Posterior vena cava (tissue), 2 donors: Measurements from ENCODE around the gene ATG2B. TPM values are rescaled to one million over a fixed set of nuclear protein-coding genes. Genes with fewer than 3 reads are reported as not detected.
"Not testable (repeated sequence)": the region's sequence is repeated elsewhere in the genome, so short reads cannot be mapped to it uniquely, and the experiment has no call there.

ENCODE experiments used
- DNase-seq: peaks from one replicate; pipeline ENCODE4 v3.0.0-alpha.2; 2020; ENCODE audit warnings: low spot score
- intact Hi-C, 2 donors: fragments of 100-400 bp; cut with DNase I; formaldehyde crosslinking; loops; one replicate each; pipeline versions ENCODE4 v1.14.1 to v1.14.2; 2022 to 2023
- total RNA-seq, 2 donors: library from RNA; stranded (reverse); fragmentation: NEBNext Ultra II Directional; extraction: Animal tissue kit (Norgen Biotek cat#: 25700); gene quantifications; one replicate each; pipeline ENCODE4 v1.2.1, GENCODE V29; 2021
- donor health status: DM: yes; HTN: yes; CAD: no.
- donor health status: DM: yes; HTN: yes; CAD: no.

Gene ATG2B
- total RNA-seq, 2 donors from 2014 or later, result 20.6 to 22.6 TPM

DNA sequence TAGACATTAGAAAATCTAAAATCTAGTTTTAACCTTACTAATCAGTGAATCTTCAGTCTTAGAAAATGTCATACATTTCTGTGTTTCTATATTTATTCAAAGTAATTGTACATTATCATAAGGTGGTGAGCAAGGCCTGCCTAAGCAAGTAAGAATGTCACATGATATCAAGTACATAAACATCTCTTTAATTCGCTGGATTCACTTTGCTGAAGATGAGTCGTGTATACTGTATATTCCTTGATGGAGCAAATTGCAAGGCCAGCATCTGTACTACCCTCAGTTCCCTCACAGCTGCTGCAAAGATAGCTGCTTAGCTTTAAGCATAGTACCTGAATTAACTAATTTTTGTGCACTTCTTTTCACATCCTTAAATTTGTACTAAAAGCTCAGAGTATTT lies 20.3 kb upstream of the ATG2B start:
- intact Hi-C loops, result no loop called here
- no peak for DNase-seq

DNA sequence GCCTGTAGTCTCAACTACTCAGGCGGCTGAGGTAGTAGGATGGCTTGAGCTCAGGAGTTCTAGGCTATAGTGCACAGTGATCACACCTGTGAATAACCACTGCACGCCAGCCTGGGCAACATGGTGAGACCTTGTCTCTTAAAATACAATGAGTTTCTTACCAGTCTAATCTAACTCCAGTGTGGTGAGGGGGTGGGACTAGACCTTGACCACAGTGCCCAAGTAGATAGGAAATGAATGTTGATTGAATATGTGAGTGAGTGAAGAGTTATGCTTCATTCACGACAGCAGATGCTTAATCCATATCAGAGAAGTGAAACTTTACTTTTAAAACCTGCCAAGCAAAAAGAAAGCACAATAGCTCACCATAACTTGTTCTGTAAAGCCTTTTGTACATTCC lies 17.6 kb upstream of the ATG2B start:
- DNase-seq, result no peak
- intact Hi-C loops, result no loop called here

DNA sequence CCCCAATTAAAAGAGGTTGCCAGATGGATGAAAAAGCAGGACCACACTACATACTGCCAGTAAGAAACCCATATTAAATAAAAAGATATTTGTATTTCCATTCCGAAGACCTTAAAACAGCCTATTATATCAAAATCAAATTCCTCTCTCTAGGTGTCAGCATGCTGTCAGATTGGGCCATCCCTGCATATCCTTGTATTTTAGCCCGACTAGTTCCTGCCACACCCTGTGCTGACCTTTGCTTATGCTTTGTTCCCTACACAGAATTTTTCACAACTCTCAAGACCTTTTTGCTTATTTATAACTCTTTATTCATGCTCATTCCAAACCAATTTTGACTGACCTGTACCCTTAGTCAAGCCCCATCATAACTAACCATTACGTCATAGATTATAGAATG lies 13.0 kb upstream of the ATG2B start:
- intact Hi-C loops, result no loop called here

DNA sequence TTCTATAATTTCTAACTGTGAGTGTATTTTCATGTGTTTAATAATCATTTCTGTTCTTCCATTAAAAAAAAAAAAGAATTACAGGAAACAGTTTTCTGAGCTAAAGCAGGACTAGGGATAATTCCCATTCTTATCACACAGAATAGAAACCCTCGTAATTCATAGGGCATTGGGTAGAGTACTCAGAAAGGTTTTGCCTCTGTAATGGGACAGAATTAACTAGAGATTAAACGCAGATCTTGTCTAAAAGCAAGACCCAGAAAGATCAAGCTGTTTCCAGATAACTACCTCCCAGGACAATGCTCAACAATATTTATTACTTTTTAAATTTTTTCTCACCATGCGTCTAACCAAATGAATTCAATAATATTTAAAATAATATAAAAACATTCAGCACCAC lies 10.4 kb upstream of the ATG2B start:
- DNase-seq, result no peak
- intact Hi-C loops, result no loop called here

More for the DNA sequence above, 13.0 kb upstream of the ATG2B start:
- DNase-seq, result no peak

DNA sequence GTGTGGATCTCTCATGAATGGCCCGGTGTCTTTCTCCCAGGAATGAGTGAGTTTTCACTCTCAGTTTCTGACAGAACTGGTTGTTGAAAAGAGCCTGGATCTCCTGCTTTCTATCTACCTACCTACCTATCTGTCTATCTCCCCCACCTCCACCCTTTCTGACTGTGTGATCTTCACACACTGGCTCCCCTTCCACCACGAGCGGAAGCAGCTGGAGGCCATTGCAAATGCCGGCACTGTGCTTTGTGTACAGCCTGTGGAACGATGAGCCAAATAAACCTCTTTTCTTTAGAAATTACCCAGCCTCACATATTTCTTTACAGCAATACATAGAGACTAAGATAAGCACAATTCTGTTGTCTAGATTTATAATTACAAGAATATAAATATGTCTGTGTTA lies 7.4 kb upstream of the ATG2B start:
- no peak for DNase-seq
- intact Hi-C loops, result no loop called here

DNA sequence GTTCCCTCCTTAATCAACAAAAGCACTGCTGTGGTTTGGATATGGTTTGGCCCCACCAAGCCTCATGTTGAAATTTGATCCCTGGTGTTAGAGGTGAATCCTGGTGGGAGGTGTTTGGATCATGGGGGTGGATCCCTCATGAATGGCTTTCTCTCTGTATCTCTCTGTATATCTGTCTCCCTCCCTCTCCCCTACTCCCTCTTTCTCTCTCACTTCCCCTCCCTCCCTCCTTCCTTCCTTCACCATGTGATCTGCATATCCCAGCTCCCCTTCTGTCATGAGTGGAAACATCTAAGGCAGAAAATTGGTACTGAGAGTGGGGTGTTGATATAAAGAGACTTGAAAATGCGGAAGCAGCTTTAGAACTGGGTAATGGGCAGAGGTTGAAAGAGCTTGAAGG lies 5.4 kb upstream of the ATG2B start:
- DNase-seq, result no peak
- intact Hi-C loops, result no loop called here

DNA sequence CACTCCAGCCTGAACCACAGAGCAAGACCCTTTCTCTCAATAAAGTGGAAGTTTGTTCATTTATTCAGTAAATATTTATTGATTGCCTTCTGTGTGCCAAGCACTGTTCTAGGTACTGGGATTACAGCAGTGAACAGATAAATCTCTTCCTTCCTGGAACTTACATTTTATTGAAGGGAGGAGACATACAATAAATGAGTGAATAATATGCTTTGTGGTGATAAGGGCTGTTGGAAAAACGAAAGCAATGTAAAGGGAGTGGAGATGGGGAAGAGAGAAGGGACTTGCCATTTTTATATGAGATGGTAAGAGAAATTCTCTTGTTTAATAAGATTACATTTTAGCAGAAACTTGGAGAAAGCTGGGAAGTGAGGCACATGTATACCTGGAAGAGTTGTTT lies 1.8 kb upstream of the ATG2B start:
- intact Hi-C loops, result no loop called here
- no peak for DNase-seq

DNA sequence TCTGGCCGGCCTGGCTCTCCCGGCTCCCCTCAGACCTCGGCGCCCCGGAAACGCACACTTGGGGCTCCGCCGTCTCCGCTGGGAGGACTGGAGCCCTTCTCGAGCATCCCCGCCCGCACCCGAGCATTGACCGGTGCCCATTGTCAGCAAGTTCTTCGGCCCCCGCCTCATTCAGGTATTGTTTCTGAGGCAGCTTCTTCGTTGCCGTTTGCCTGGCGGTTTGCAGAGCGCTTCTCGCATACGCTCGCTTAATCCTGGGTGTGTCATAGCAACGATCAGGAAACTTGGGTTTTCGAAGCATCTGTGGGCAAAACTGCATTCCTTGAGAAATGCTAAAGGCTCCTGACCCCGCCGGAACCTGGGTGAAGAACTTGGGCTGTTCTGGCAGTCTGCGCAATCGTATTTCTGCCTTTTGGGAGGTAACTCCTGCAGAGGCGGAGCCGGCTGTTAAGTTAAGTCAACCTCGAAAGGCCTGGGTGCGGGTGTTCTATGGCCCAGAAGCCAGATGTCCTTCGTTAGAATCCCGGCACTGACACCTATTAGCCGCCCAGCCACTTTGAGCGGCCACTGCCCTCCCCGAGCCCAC lies 703 bp upstream of the ATG2B start:
- DNase-seq, result no peak
- intact Hi-C loops, result no loop called here

DNA sequence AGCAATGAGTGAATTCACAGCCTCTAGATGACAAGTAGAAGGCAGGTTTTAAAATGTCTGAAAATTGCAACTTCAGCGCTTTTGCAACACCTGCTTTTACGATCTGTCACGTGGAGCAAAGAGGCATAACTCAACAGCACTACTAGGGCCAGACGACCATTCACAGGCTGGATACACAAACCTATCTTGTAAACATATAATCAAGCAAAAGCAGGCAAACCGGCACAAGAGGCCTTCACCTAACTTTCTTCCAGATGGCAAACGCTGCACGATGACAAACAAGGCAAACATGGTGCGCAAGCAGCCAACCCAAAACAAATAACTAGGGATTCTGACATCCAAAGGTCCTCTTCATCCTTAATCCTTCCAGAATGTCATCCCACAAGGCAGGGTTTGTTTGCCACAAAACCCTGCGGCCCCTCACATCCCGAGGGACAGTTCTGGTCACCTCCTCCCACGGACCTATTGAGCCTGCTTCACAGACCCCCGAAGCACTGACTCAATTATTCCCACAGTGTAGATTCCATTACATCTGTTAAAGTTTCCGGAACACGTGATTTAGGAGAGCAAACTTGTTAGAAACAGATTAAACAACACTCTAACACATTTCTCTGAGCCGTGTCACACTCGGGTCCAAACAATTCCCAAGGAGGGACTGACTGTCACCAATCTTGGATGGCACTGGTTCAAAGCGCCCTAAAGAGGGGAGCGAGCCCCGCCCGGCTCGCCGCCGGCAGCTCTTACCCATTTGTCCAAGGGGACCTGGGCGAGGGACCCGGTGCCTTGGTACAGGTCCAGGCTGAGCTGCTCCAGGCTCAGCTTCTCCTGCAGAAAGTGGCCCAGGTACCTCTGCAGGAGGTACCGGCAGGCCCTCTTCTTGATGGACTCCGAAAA lies 823 bp downstream of the ATG2B start:
- no peak for DNase-seq
- intact Hi-C loops, result no loop called here

DNA sequence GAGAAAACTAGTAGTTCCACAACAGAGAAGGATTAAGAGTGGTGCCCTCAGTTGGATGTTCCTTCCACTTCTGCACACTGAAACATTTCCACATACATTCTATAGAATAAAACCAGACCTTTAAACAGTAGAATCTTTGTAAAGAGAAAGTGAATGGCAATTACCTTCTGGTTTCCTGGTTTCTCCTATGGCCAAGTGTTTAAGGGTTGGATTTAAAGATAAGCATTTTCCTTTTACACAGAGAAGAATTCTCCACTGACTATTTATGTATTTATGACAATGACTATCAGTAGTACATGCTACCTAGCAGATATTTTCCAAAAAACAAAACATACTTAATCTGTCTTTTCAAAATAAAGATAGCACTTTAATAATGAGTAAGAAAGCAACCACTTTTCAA lies 3.2 kb downstream of the ATG2B start:
- intact Hi-C loops, result no loop called here
- no peak for DNase-seq

DNA sequence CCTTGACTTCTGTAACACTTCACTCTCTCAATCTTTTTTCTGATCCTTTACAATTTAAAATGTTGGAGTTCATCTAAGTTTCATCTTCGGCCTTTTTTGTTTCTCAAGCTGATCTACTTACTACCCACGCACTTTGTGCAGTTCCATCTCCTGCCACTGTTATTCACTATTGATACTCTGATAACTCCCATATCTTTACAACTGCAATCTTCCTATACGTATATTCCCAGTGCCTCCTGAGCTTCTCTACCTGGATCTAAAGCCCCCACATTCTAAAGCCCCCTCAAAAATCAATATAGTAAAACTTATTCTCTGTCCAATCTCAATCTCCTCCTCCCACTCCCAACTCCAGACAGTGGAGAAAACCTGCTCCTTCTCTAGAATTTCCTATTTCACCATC lies 5.9 kb downstream of the ATG2B start:
- no peak for DNase-seq
- intact Hi-C loops, result no loop called here

DNA sequence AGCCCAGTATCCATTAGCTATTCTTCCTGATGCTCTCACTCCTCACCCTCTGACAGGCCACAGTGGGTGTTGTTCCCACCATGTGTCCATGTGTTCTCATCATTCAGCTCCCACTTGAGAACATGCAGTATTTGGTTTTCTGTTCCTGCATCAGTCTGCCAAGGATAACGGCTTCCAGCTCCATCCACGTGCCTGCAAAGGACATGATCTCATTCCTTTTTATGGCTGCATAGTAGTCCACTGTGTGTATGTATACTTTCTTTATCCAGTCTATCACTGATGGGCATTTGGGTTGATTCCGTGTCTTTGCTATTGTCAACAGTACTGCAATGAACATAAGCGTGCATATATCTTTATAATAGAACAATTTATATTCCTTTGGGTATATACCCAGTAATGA lies 8.9 kb downstream of the ATG2B start:
- intact Hi-C loops, result no loop called here
- no peak for DNase-seq

DNA sequence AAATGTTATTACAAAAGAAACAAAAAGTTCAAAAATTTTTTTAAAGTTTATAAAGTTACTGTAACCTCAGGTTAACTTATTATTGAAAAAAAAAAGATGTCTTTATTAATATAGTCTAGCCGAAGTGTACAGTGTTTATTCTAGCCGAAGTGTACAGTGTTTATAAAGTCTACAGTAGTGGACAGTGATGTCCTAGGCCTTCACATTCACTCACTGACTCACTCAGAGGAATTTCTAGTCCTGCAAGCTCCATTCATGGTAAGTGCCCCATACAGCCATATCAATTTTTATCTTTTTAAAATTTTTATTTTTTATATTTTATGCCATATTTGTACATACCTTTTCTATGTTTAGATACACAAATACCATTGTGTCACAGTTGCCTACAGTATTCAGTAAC lies 10.4 kb downstream of the ATG2B start:
- intact Hi-C loops, result no loop called here
- DNase-seq, result no peak

DNA sequence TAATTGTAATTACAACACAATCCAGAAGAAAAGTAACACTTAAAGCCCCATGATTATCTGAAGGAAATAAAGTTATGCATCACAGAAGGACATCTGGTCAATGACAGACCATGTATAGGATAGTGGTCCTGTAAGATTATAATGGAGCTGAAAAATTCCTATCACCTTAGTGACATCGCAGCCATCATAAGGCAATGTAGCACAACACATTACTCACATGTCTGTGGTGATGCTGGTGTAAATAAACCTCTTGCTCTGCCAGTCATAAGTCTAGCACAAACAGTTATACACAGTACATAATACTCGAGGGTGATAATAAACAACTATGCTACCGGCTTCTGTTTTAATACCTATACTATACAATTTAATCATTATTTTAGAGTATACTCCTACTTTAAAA lies 11.2 kb downstream of the ATG2B start:
- intact Hi-C loops, result no loop called here
- no peak for DNase-seq

DNA sequence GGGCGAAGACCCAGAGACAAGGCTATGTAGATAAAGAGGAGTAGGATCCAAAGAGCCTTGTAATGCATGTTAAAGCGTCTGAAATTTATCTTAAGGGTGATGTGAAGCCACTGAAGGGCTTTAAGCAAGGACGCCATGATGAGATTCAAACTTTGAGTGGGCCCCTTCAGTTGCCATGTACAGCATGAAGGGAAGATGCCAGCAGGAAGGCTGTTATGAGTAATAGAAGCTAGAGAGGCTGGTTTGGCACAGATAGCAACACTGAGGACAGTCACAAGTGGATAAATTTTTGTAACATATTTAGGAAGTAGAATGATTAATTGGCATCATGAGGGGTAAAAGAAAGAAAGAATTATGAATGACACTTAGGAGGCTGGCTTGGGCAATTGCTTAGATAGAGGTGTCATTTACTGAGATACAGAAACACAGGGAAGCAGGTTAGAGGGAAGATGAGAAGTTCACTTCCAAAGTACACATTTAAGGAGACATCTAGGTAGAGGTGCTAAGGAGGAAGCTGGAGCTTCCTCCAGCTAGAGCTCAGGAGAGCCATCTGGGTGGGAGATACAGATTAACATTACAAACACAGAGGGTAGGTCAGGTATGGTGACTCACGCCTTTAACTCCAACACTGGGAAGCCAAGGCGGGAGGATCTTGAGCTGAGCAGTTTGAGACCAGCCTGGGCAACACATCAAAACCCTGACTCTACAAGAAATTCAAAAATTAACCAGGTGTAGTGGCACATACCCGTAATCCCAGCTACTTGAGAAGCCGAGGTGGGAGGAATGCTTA lies 13.7 kb downstream of the ATG2B start:
- no peak for DNase-seq
- intact Hi-C loops, result no loop called here

DNA sequence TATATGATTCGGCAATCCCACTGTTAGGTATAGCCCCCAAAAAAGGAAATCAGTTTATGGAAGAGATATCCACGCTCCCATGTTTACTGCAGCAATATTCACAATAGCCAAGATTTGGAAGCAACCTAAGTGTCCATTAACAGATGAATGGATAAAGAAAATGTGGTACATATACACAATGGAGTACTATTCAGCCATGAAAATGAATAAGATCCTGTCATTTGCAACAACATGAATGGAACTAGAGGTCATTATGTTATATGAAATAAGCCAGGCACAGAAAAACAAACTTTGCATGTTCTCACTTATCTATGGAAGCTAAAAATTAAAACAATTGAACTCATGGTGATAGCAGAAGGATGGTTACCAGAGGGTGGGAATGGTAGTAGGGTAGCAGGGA lies 15.2 kb downstream of the ATG2B start:
- intact Hi-C loops, DNase-seq: not testable (repeated sequence)

DNA sequence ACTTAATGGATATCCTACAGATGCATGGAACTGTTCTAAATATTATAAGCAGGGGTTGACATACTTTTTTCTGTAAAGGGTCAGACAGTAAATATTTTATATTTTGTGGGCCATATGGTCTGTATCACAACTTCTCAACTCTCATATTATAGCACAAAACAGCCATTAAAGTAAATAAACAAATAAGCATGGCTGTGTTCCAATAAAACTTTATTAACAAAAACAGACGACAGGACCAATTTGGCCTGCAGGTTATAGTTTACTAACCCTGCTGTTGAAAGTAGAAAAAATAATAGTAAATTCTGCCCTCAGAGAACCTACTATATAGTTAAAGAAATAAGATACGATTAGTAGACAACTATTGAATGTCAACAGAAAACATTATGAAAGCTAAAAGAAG lies 17.5 kb downstream of the ATG2B start:
- intact Hi-C loops, result no loop called here
- no peak for DNase-seq

DNA sequence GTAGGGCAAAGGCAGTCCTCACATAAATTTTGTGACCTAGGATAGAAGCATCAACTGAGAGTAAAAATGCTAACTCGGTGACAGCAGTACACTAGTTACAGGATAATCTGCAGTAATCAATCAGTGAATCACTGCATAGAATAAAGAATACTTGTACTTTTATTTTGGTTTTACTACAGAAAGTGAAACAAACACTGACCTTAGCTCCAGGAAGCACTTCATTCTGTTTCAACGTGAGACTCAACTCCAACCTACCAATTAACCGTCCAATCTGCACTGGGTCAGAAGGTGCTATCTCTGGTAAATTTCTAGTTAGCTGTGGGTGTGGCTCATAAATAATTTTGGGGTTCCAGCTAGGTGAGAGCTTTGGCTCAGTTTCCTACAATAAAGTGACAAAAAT lies 21.8 kb downstream of the ATG2B start:
- no peak for DNase-seq
- intact Hi-C loops, result no loop called here

DNA sequence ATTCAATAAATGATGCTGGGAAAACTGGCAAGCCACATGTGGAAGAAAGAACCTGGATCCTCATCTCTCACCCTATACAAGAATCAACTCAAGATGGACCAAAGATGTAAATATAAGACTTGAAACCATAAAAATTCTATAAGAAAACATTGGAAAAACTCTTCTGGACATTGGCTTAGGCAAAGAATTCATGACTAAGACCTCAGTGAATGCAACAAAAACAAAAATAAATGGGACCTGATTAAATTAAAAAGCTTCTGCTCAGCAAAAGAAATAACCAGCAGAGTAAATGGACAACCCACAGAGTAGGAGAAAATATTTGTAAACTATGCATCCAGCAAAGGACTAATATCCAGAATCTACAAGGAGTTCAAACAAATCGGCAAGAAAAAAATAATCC lies 24.6 kb downstream of the ATG2B start:
- DNase-seq, result no peak
- intact Hi-C loops, result no loop called here

DNA sequence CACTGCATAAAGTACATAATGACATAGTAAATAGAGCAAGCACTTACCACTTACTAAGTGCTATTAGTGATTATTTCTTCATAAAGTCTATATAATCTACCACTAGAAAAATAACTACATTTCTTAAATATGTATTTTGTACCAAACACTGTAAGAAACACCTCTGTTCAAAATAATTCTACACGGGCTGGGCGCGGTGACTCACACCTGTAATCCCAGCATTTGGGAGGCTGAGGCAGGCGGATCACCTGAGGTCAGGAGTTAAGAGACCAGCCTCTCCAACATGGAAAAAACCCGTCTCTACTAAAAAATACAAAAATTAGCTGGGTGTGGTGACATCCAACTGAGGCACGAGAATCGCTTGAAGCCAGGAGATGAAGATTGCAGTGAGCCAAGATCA lies 38.9 kb downstream of the ATG2B start:
- no peak for DNase-seq
- intact Hi-C loops, result no loop called here

DNA sequence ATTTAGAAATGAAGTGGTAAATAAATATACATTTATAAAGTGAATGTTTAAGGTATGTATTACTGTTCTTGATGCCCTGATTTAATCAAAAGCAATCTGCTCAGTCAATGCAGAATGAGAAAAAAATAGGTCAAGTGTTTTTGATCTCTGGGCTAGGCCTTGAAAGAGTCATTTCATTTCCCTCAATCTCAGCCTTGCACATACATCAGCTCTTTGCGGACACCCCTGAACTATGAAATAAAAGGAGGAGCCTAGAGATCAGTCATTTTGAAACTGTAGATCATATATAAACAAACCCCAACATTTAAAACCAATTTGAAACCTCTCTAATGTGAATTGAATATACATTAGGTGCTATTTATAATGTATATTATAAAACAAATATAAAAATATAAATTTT lies 42.5 kb downstream of the ATG2B start:
- no peak for DNase-seq
- intact Hi-C loops, result no loop called here
